Stimulated activated CD4-positive, alpha-beta T cell treated with anti-CD3 and anti-CD28 coated beads, Interleukin-4, amount 100 ng/mL, for 24 hours (primary cell): ENCODE data around the gene LRIG3.
"Not testable (repeated sequence)": the region's sequence is repeated elsewhere in the genome, so short reads cannot be mapped to it uniquely, and the experiment has no call there.

Experiments used
- DNase-seq: peaks from one replicate; pipeline ENCODE4 v3.0.0-alpha.2; 2020

The LRIG3 gene

GRCh38 chr12:58927120-58927519 lies 6.8 kb upstream of the LRIG3 start:
- no peak for DNase-seq

GRCh38 chr12:58926586-58926985 lies 6.3 kb upstream of the LRIG3 start:
- no peak for DNase-seq

GRCh38 chr12:58925751-58926150 lies 5.4 kb upstream of the LRIG3 start:
- no peak for DNase-seq

- DNase-seq = no peak
These were observed 4.9 kb upstream of the LRIG3 start for GRCh38 chr12:58925111-58925611.

- no peak for DNase-seq
These were observed 4.3 kb upstream of the LRIG3 start for GRCh38 chr12:58924652-58925051.

- no peak for DNase-seq
These were observed 3.5 kb upstream of the LRIG3 start for GRCh38 chr12:58923781-58924180.

DNA sequence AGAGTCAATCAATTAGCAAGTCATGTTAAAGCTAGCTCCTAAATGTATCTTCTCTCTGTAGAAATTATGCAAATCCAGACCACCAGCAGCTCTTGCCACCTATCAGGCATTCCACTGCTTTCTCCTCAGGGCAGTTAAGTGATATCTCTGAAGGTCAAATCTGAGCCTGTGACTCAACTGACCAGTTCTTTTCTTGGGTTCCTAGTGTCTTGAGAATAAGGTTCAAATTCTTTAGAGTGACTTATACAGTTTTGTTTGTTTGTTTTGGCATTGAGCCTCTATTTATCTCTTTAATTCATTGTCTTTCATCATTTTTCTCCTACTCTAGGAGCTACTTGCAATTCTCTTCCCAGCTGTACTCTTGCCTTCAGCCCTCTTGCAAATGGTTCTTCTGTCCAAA lies 2.5 kb upstream of the LRIG3 start:
- DNase-seq = no peak

DNA sequence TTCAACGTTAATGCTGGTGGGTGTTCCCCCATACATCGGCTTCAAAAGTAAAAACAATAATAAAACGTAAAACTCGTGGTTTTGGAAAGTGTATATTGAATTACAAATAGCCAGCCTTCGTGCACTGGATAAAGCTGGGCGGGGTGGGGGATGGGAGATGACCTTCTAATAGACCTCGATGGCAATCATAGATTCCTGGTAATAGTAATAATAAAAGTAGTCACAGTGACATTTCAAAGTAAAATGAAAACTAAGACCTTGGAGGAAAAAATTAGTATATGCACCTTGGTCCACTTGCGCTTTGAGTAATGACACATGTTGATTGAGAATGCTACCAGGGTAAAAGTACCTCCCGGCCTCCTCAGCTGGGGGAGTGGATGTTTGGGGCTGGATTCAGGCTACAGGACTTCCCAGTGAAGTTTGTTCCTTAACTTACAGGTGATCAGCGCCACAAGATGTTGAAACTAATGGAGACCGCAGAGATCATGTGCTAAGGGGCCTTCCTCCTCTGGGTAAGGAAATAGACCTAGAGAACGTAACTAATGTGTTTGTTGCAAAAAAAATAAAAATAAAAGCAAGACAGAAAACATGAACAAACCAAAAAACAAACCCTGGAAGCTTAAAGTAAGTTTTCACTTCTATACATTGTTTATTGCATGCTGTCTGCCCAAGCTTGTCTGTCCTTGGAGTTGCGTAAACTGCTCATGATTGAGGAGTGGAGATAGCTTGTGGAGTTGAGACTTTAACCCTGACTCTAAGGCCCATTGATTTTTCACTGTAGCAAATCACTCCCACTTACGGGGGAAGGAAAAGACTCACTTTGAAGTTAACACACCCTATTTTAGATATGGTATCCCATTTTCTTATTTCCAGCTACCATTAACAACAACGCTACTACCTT lies 907 bp upstream of the LRIG3 start:
- DNase-seq = no peak

DNA sequence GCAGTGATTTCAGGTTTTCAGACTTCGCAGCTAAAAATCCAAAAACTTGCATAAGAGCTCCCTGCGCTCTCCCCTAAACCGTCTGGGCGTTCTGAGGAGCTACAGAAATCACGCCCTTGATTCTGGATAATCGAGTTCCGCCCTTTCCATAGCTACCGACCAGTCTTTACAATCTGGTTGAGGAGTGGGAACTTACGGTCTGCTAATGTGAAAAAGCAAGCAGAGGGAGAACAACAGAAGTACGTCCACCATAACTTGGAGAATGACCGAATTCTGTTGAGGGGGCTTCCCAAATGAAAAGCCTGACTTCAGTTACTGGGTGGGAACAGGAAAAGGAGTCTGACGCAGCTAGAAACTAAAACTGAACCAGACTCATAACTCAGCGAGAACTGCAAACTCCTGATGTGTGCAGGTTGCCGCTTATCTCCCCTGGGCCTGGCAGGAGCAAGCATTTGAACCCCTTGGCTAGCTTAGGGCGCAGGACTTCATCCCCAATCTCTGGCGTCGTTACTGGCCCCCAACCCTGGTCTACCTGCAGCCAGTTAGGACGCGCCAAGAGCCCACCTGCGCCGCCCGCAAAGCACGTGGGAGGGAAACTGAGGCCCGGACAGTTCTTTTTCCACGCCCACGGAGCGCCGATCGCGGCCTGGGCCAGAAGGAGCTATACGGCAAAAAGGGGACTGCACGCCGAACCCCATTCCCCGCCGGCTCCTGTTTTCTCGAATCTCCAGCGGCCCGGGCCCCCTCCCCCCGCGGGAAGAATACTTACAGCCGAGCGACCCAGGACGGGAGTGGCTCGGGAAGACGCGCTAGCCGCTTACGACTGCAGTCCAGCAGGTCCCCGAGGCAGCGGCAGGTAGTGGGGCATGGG lies 838 bp downstream of the LRIG3 start:
- DNase-seq = no peak

GRCh38 chr12:58918469-58918844 lies 1.8 kb downstream of the LRIG3 start:
- no peak for DNase-seq

DNA sequence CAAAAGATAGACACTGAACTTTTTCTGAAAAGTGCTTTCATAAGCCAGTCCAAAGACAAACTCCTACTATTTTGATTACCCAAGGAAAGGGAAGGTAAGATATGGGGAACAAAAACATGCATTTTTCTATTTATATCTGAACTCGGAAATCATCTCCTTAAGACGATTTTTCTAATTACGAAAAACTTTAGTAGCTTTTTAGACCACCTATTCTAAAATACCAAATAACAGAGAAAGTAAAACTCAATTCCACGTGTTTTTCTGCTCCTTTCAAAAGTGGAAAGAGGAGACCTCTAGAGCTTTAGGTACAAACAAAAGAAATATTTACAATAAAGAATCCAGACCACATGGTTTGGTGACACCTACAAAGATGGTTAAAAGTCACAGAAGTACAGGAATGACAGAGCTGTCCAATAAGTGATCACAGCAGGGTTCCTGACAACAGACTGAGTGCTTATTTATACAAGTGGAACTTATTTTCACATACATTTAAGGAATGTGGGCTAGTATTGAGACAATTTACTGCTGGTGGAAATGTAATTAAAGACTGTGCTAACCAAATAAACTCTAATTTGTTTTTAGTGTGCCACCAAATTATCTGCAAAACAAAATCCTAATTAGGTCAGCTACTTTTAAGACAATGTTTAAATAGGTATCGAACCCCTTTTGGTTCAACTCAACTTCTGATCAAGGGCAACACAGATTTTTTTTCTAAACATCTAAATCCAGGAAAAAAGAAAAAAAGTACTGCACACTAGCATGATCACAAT lies 2.4 kb downstream of the LRIG3 start:
- DNase-seq = no peak

- DNase-seq = no peak
These were observed 3.3 kb downstream of the LRIG3 start for GRCh38 chr12:58916921-58917511.

DNA sequence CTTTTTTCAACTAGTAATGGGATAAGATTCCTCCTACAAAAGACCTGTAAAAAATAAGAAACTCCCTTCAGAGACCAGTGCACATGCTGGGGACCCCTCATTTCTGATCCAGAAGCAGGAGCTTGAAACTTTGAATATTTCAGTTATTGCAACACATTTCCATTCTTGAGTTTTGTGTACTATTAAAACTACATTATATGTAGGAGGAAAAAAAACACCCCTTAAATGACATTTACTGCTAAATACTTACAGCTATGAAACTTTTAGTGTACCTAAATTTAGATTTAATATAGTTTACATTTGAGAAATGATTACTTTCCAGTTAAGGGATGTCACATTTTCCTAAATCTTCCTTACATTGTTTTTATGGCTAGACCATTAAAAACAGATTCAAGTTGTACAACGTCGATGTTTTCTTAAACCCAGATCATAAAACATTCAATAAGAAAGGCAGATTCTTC lies 4.1 kb downstream of the LRIG3 start:
- no peak for DNase-seq

- DNase-seq = no peak
These were observed 4.7 kb downstream of the LRIG3 start for GRCh38 chr12:58915634-58916033.

DNA sequence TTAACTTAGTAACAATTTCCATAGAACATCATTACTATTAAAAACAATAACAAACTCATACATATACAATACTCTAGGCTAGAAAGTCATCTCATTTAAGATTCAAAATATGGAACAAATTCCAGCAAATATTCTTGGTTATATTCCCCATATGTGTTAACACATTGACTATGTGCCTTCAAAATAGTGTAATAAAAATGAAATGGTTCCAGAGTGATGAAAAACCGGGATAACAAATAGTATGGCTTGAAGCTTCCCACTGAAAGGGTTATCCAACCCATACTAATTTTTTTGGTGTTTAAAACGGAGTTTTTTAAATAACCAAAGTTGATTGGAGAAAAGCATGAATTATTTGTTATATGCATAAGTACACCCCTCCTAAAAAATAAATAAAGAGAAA lies 5.3 kb downstream of the LRIG3 start:
- DNase-seq = no peak

GRCh38 chr12:58914457-58914856 lies 5.8 kb downstream of the LRIG3 start:
- no peak for DNase-seq

- no peak for DNase-seq
These were observed 12.9 kb downstream of the LRIG3 start for GRCh38 chr12:58907391-58907790.

DNA sequence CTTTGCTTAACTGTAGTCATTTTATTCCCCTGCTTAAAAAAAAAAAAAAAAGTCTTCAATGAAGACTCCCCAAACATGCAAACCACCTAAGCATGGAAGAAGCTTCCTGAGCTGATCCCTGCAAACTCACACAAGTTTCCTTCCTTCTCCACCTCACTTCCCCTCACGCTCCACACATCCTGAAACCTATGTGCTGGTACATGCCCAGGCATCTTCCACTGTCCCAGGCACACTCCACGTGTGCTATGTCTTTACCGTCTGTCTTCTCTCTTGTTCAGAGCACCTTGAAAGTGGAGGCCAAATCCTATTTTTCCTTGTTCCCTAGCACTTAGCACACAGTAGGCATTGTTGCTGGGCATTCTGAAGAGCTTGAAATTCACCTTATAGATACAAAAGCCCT lies 13.4 kb downstream of the LRIG3 start:
- no peak for DNase-seq

DNA sequence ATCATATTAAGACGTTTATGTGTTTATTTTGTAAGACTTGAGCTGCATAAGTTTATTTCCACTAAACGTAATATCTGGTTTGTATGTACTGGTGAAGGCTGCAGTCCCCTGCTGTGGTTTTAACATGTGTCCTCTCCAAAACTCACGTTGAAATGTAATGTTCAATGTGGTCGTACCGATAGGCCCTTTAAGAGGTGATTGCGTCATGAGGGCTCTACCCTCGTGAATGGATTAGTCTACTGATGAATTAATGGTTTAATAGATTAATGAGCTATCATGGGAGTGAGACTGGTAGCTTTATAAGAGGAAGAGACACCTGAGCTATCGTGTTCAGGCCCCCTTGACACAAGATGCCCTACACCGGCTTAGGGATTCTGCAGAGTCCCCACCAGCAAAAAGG lies 14.9 kb downstream of the LRIG3 start:
- DNase-seq = no peak

DNA sequence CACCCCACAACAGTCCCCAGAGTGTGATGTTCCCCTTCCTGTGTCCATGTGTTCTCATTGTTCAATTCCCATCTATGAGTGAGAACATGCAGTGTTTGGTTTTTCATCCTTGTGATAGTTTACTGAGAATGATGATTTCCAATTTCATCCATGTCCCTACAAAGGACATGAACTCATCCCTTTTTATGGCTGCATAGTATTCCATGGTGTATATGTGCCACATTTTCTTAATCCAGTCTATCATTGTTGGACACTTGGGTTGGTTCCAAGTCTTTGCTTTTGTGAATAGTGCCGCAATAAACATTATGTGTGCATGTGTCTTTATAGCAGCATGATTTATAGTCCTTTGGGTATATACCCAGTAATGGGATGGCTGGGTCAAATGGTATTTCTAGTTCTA lies 17.6 kb downstream of the LRIG3 start:
- not testable (repeated sequence) for DNase-seq

DNA sequence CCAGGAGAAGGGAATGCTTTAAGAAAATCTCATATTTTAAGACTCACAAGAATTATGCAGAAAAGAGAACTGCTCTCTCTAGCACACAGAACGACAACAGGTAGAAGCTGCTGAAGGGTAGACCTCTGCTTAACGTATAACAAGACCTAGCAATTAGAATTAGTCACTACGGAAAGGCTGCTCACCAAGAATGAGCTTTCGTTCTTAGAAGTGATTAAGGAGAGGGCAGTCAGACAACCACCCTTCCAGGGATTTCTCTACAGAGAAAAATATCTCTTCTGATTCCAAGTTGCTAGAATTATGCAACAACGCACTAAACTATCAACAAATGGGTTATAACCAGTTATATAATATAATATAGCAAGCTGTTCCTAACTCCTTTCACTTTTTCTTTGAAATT lies 18.6 kb downstream of the LRIG3 start:
- DNase-seq = no peak

GRCh38 chr12:58897969-58898368 lies 22.3 kb downstream of the LRIG3 start:
- DNase-seq = no peak

DNA sequence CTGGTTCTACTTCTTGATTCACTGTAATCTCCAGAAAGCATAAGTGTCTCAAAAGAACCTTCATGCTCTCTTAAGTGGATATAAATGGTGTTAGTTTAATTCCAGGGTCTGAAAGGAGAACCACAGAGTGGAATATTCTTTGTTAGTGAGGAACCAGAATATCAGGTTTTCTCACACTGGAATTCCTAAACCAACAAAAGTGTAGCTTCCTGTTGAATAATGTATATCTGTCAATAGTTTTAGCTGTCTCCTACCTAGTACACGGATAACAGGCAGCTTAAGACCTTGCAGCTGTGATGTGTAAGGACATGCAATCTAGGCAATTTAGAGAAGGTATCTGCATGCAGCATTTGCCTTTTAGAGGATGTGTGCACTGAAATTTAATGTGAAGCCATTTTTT lies 24.0 kb downstream of the LRIG3 start:
- DNase-seq = no peak
